WERI-Rb-1 (cell line): ENCODE results near the gene LEF1.

Experiments
- DNase-seq: peaks from one replicate; pipeline ENCODE4 v3.0.0-alpha.2; 2020
- H3K27ac ChIP-seq: fragments of 250-450 bp; sonication (Bioruptor Pico); 2 replicates; pipeline ENCODE4 v1.5.1; 2020; ENCODE audit warnings: mild to moderate bottlenecking, moderate library complexity
- H3K27me3 ChIP-seq: fragments of 250-450 bp; sonication (Bioruptor Pico); 2 replicates; pipeline ENCODE4 v1.5.1; 2021; ENCODE audit warnings: mild to moderate bottlenecking, low read depth, moderate library complexity; ENCODE audit not compliant: insufficient read depth, severe bottlenecking
- H3K36me3 ChIP-seq: fragments of 250-450 bp; sonication (Bioruptor Pico); 2 replicates; pipeline ENCODE4 v1.5.1; 2020; ENCODE audit warnings: mild to moderate bottlenecking, moderate library complexity
- H3K4me3 ChIP-seq: 2 replicates; pipeline ENCODE4 v1.5.1; 2011; ENCODE audit warnings: low read depth, mild to moderate bottlenecking, control low read depth, low read length
- H3K9me3 ChIP-seq: fragments of 250-450 bp; sonication (Bioruptor Pico); 2 replicates; pipeline ENCODE4 v1.5.1; 2021; ENCODE audit warnings: mild to moderate bottlenecking, moderate library complexity; ENCODE audit not compliant: severe bottlenecking
- TF ChIP-seq, protein P1 (sequence below): IDR thresholded peaks from 2 replicates; pipeline ENCODE4 v1.5.1; 2011; ENCODE audit warnings: low read depth, mild to moderate bottlenecking, control low read depth, inconsistent platforms, low read length

The LEF1 gene

DNA sequence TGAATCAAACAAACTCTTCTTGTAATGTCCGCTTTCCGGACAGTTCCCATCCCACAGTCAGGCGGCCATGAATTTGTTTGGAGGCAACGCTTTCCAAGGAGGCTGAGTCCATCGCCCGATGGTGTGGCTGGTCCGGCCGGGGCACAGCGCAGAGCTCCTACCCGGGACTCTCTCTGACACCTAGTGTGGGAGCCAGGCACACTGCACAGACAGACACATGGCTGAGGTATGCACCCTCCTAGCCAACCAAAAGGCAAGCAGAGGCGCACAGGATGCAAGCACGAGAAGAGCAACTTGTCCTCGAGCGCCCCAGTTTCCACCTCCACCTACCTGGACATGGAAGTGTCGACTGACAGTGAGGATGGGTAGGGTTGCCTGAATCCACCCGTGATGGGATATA is 87.5 kb downstream of the LEF1 start:
- Histone ChIP-seq H3K36me3 (no peaks in the 10 kb centered on the region), H3K27me3 (peaks cover 13% of the 10 kb centered on the region), H3K27ac (no peak overlapping the region), H3K9me3 (no peaks in the 10 kb centered on the region), H3K4me3 (no peak overlapping the region)
- TF ChIP-seq, protein P1, sequence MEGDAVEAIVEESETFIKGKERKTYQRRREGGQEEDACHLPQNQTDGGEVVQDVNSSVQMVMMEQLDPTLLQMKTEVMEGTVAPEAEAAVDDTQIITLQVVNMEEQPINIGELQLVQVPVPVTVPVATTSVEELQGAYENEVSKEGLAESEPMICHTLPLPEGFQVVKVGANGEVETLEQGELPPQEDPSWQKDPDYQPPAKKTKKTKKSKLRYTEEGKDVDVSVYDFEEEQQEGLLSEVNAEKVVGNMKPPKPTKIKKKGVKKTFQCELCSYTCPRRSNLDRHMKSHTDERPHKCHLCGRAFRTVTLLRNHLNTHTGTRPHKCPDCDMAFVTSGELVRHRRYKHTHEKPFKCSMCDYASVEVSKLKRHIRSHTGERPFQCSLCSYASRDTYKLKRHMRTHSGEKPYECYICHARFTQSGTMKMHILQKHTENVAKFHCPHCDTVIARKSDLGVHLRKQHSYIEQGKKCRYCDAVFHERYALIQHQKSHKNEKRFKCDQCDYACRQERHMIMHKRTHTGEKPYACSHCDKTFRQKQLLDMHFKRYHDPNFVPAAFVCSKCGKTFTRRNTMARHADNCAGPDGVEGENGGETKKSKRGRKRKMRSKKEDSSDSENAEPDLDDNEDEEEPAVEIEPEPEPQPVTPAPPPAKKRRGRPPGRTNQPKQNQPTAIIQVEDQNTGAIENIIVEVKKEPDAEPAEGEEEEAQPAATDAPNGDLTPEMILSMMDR, result no peak
- no peak for DNase-seq

DNA sequence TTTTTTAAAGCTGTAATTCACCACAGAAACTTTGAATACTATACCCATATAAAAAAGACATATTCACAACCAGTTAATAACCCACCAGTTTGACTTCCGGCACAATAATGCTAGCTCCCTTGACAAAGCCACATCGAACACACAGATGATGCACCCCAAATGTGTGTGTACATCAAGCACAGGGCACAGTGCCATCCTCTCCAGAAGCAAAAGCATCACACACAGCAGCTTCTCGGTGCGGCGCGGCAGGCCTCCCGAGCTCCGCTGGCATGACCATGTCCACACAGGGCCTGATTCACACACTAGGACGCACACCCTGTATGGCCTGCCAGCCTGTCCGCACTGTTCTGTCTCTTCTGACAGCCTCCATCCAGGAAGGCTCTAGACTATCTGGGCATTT is 88.0 kb downstream of the LEF1 start:
- TF ChIP-seq, protein P1, result no peak
- H3K9me3 ChIP-seq, result no peaks in the 10 kb centered on the region
- H3K4me3 ChIP-seq, result no peak overlapping the region
- no peak overlapping the region for H3K27ac ChIP-seq
- no peaks in the 10 kb centered on the region for H3K36me3 ChIP-seq
- DNase-seq, result no peak
- peaks cover 13% of the 10 kb centered on the region for H3K27me3 ChIP-seq

GRCh38 chr4:108078024-108078733 is 90.6 kb downstream of the LEF1 start:
- TF ChIP-seq, protein P1, result no peak
- Histone ChIP-seq H3K36me3 (no peaks in the 10 kb centered on the region), H3K27ac (no peak overlapping the region), H3K9me3 (no peaks in the 10 kb centered on the region), H3K27me3 (peaks cover 13% of the 10 kb centered on the region), H3K4me3 (no peak overlapping the region)
- no peak for DNase-seq

DNA sequence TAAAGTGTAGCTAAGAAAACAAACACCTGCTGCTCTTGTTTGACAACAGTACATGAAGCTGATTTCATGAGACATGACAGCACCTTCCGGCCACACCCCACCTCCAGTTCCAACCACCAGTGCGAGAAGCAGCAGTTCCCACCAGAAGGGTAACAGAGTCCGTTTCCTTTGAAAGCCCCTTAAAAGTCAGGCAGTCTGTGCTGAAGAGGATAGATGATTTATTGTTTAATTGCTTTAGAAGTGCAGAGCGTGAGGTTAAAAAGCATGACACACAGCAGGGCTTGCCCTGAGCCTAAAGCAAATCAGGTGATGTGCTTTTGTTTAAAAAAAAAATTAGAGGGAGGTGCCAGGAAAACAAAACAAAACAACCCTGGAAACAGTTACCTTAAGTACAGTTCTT is 96.4 kb downstream of the LEF1 start:
- Histone ChIP-seq H3K27ac (no peak overlapping the region), H3K4me3 (no peak overlapping the region), H3K9me3 (no peaks in the 10 kb centered on the region), H3K36me3 (no peaks in the 10 kb centered on the region), H3K27me3 (no peaks in the 10 kb centered on the region)
- DNase-seq, result no peak
- TF ChIP-seq, protein P1, result no peak

DNA sequence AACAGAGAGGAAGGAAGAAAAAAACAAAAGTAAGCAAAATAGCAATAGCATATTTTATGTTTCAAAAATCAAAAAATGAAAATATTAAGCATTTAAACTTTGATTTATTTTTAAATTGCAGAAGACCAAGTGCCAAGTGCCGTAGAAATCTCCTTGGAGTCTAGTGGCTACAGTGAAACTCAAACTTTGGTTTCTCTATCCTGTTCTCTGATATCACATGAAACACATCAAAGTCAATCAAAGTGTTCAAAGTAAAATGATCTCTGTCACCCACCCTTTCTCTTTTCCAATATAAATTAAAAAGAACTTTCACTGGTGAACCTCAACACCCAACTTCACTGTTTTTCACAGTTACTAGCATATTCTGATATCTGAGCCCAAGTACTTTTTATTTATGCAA is 98.0 kb downstream of the LEF1 start:
- H3K27me3 ChIP-seq, result no peaks in the 10 kb centered on the region
- no peak overlapping the region for H3K27ac ChIP-seq
- H3K9me3 ChIP-seq, result no peaks in the 10 kb centered on the region
- TF ChIP-seq, protein P1, result no peak
- no peak overlapping the region for H3K4me3 ChIP-seq
- no peak for DNase-seq
- H3K36me3 ChIP-seq, result no peaks in the 10 kb centered on the region

DNA sequence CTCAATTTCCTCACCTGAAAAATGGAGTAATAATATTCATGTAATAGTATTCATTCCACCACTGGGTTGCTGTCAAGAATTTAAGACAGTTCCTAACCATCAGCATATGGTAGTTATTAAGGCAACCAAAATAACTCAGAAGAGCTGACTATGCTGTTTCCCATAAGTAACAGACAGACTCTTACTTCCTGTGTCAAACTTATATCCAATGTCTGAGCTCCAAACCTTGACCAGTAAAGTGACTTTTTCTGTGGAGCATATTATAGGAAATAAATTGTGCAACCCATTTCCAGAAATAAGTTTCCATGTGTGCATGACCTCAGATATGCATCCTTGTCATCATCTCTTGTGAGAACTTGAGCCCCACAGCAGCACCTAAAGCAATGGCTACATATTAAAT is 100.3 kb downstream of the LEF1 start:
- H3K27me3 ChIP-seq, result no peaks in the 10 kb centered on the region
- TF ChIP-seq, protein P1, result no peak
- H3K9me3 ChIP-seq, result no peaks in the 10 kb centered on the region
- no peak overlapping the region for H3K27ac ChIP-seq
- no peak overlapping the region for H3K4me3 ChIP-seq
- DNase-seq, result no peak
- H3K36me3 ChIP-seq, result no peaks in the 10 kb centered on the region
